ENCODE results near the gene PTGES2. TPM values are rescaled to one million over a fixed set of nuclear protein-coding genes. Genes with fewer than 3 reads are reported as not detected.
"Not testable (repeated sequence)": the region's sequence is repeated elsewhere in the genome, so short reads cannot be mapped to it uniquely, and the experiment has no call there.

The PTGES2 gene
- total RNA-seq, 2 donors from 2014 or later, result 23.5 to 27.5 TPM

GRCh38 chr9:128139621-128140020 lies 12.1 kb upstream of the PTGES2 start:
- Mint-ChIP-seq H3K9me3 (no peaks in the 10 kb centered on the region), H3K27me3 (ENCODE audit: low read depth) (no peaks in the 10 kb centered on the region), H3K4me3 (no peak overlapping the region), H3K27ac (no peak overlapping the region), H3K36me3 (ENCODE audit: insufficient read depth in 2 of 2) (no peaks in the 10 kb centered on the region), H3K4me1 (ENCODE audit: low read depth) (peaks cover 16% of the 10 kb centered on the region)
- ATAC-seq (replicated peaks in 1 of 2) (no peak), DNase-seq (no peak)

GRCh38 chr9:128138001-128138400 lies 10.5 kb upstream of the PTGES2 start:
- Mint-ChIP-seq H3K4me1 (ENCODE audit: low read depth) (peaks cover 16% of the 10 kb centered on the region), H3K27me3 (ENCODE audit: low read depth) (peaks cover 3% of the 10 kb centered on the region), H3K9me3 (no peaks in the 10 kb centered on the region), H3K27ac (no peak overlapping the region), H3K36me3 (ENCODE audit: insufficient read depth in 2 of 2) (no peaks in the 10 kb centered on the region), H3K4me3 (no peak overlapping the region)
- no peak for ATAC-seq (replicated peaks in 1 of 2)
- no peak for DNase-seq

GRCh38 chr9:128136816-128137793 lies 9.6 kb upstream of the PTGES2 start:
- ATAC-seq (replicated peaks in 1 of 2), result no peak
- no peak overlapping the region for H3K27ac Mint-ChIP-seq
- H3K9me3 Mint-ChIP-seq, result no peaks in the 10 kb centered on the region

GRCh38 chr9:128135561-128135960 lies 8.0 kb upstream of the PTGES2 start:
- not testable (repeated sequence) for DNase-seq; H3K27me3 Mint-ChIP-seq (ENCODE audit: low read depth); ATAC-seq (replicated peaks in 1 of 2); H3K9me3 Mint-ChIP-seq; H3K27ac Mint-ChIP-seq; H3K4me1 Mint-ChIP-seq (ENCODE audit: low read depth); H3K36me3 Mint-ChIP-seq (ENCODE audit: insufficient read depth in 2 of 2); H3K4me3 Mint-ChIP-seq

More at GRCh38 chr9:128136816-128137793, 9.6 kb upstream of the PTGES2 start:
- H3K4me3 Mint-ChIP-seq, result no peak overlapping the region
- peaks cover 5% of the 10 kb centered on the region for H3K27me3 Mint-ChIP-seq (ENCODE audit: low read depth)
- DNase-seq, result no peak
- no peaks in the 10 kb centered on the region for H3K36me3 Mint-ChIP-seq (ENCODE audit: insufficient read depth in 2 of 2)
- peaks cover 11% of the 10 kb centered on the region for H3K4me1 Mint-ChIP-seq (ENCODE audit: low read depth)

GRCh38 chr9:128132139-128132538 lies 4.6 kb upstream of the PTGES2 start:
- H3K4me1 Mint-ChIP-seq (ENCODE audit: low read depth), result peaks cover 15% of the 10 kb centered on the region
- H3K4me3 Mint-ChIP-seq; H3K36me3 Mint-ChIP-seq (ENCODE audit: insufficient read depth in 2 of 2); DNase-seq; H3K9me3 Mint-ChIP-seq; ATAC-seq (replicated peaks in 1 of 2); H3K27me3 Mint-ChIP-seq (ENCODE audit: low read depth); H3K27ac Mint-ChIP-seq: not testable (repeated sequence)

- ATAC-seq (replicated peaks in 1 of 2); H3K4me3 Mint-ChIP-seq; DNase-seq; H3K27me3 Mint-ChIP-seq (ENCODE audit: low read depth); H3K36me3 Mint-ChIP-seq (ENCODE audit: insufficient read depth in 2 of 2); H3K27ac Mint-ChIP-seq; H3K9me3 Mint-ChIP-seq: not testable (repeated sequence)
- peaks cover 22% of the 10 kb centered on the region for H3K4me1 Mint-ChIP-seq (ENCODE audit: low read depth)
Measured at GRCh38 chr9:128131346-128131745, 3.8 kb upstream of the PTGES2 start.

- not testable (repeated sequence) for H3K27ac Mint-ChIP-seq; H3K27me3 Mint-ChIP-seq (ENCODE audit: low read depth); H3K9me3 Mint-ChIP-seq; ATAC-seq (replicated peaks in 1 of 2); H3K4me3 Mint-ChIP-seq; DNase-seq; H3K36me3 Mint-ChIP-seq (ENCODE audit: insufficient read depth in 2 of 2)
- H3K4me1 Mint-ChIP-seq (ENCODE audit: low read depth), result peaks cover 24% of the 10 kb centered on the region
Measured at GRCh38 chr9:128130651-128131050, 3.1 kb upstream of the PTGES2 start.

- not testable (repeated sequence) for H3K27ac Mint-ChIP-seq; H3K27me3 Mint-ChIP-seq (ENCODE audit: low read depth); H3K4me3 Mint-ChIP-seq; H3K9me3 Mint-ChIP-seq; ATAC-seq (replicated peaks in 1 of 2); H3K36me3 Mint-ChIP-seq (ENCODE audit: insufficient read depth in 2 of 2)
- peaks cover 27% of the 10 kb centered on the region for H3K4me1 Mint-ChIP-seq (ENCODE audit: low read depth)
- peak; percentile 57 to 61 for DNase-seq
Measured at GRCh38 chr9:128129976-128130590, 2.6 kb upstream of the PTGES2 start.

- ATAC-seq (replicated peaks in 1 of 2) (no peak), DNase-seq (no peak)
- peak overlapping the region; percentile 9 for H3K27ac Mint-ChIP-seq
- peaks cover 32% of the 10 kb centered on the region for H3K4me1 Mint-ChIP-seq (ENCODE audit: low read depth)
- no peaks in the 10 kb centered on the region for H3K9me3 Mint-ChIP-seq
- H3K36me3 Mint-ChIP-seq (ENCODE audit: insufficient read depth in 2 of 2), result no peaks in the 10 kb centered on the region
- H3K27me3 Mint-ChIP-seq (ENCODE audit: low read depth), result peaks cover 5% of the 10 kb centered on the region
- peak overlapping the region; percentile 88 to 99 for H3K4me3 Mint-ChIP-seq
Measured at GRCh38 chr9:128128836-128129590, 1.5 kb upstream of the PTGES2 start.

GRCh38 chr9:128127990-128128835 lies 684 bp upstream of the PTGES2 start:
- peak; percentile 85 to 89 for DNase-seq
- Mint-ChIP-seq H3K27ac (peak overlapping the region; percentile 82), H3K4me3 (peak overlapping the region; percentile 88 to 99), H3K9me3 (no peaks in the 10 kb centered on the region), H3K27me3 (ENCODE audit: low read depth) (peaks cover 4% of the 10 kb centered on the region), H3K36me3 (ENCODE audit: insufficient read depth in 2 of 2) (no peaks in the 10 kb centered on the region), H3K4me1 (ENCODE audit: low read depth) (peaks cover 32% of the 10 kb centered on the region)
- peak; percentile 82 to 84 for ATAC-seq (replicated peaks in 1 of 2)

- Mint-ChIP-seq H3K27me3 (ENCODE audit: low read depth) (no peaks in the 10 kb centered on the region), H3K36me3 (ENCODE audit: insufficient read depth in 2 of 2) (no peaks in the 10 kb centered on the region), H3K9me3 (no peaks in the 10 kb centered on the region), H3K4me1 (ENCODE audit: low read depth) (peaks cover 32% of the 10 kb centered on the region), H3K27ac (no peak overlapping the region), H3K4me3 (peak overlapping the region; percentile 80 to 99)
- no peak for ATAC-seq (replicated peaks in 1 of 2)
- no peak for DNase-seq
Measured at GRCh38 chr9:128125580-128126354, 1.8 kb downstream of the PTGES2 start.
